Heart left ventricle (tissue), 16 donors: ENCODE results near the gene TGFB2. TPM values are rescaled to one million over a fixed set of nuclear protein-coding genes. Genes with fewer than 3 reads are reported as not detected.
A peak's percentile ranks its signal among the peaks of the same experiment; 100 is the strongest.

Source experiments
- ATAC-seq, 4 donors: fragments of 200-7000 bp; cut with Tn5 transposase; one replicate each; pipeline ENCODE4 v1.9.1; 2020 to 2022; ENCODE audit warnings: moderate library complexity in 4 of 4, mild to moderate bottlenecking in 3 of 4, moderate number of reproducible peaks in 1 of 4
- DNase-seq, 5 donors: peaks; one replicate each; pipeline ENCODE4 v3.0.0-alpha.2; 2020
- H3K27ac ChIP-seq, 12 donors: fragments of 200-600 bp; sonication (generic) in 4 of 12; one replicate each; pipeline versions ENCODE4 v1.5.0 to v1.8.0; 2016 to 2022; ENCODE audit warnings: mild to moderate bottlenecking in 2 of 12
- H3K27me3 ChIP-seq, 9 donors: fragments of 200-600 bp; sonication (generic) in 2 of 9; one replicate each; pipeline versions ENCODE4 v1.5.1 to v1.8.0; 2016 to 2022; ENCODE audit warnings: mild to moderate bottlenecking in 3 of 9
- H3K36me3 ChIP-seq, 9 donors: fragments of 200-600 bp; sonication (generic) in 2 of 9; one replicate each; pipeline versions ENCODE4 v1.5.0 to v1.8.0; 2018 to 2022; ENCODE audit warnings: mild to moderate bottlenecking in 2 of 9
- H3K4me1 ChIP-seq, 12 donors: fragments of 200-600 bp; sonication (generic) in 4 of 12; one replicate each; pipeline versions ENCODE4 v1.5.0 to v1.8.0; 2016 to 2022; ENCODE audit warnings: mild to moderate bottlenecking in 3 of 12
- H3K4me3 ChIP-seq, 12 donors: fragments of 200-600 bp; sonication (generic) in 4 of 12; one replicate each; pipeline versions ENCODE4 v1.5.0 to v1.8.0; 2017 to 2022; ENCODE audit warnings: mild to moderate bottlenecking in 9 of 12, moderate library complexity in 4 of 12
- H3K9me3 ChIP-seq, 12 donors: fragments of 200-600 bp; sonication (generic) in 4 of 12; one replicate each; pipeline versions ENCODE4 v1.5.0 to v1.8.0; 2016 to 2022; ENCODE audit warnings: mild to moderate bottlenecking in 1 of 12
- CTCF ChIP-seq, 12 donors: fragments of 200-600 bp; sonication (generic) in 4 of 12; IDR thresholded peaks; one replicate each; pipeline versions ENCODE4 v1.5.0 to v1.8.0; 2018 to 2022; ENCODE audit warnings: antibody characterized with exemption in 12 of 12, mild to moderate bottlenecking in 5 of 12
- POLR2A ChIP-seq, 2 donors: fragments of 450-650 bp; IDR thresholded peaks; one replicate each; pipeline ENCODE4 v1.6.1; 2017; ENCODE audit warnings: antibody characterized with exemption in 2 of 2, mild to moderate bottlenecking in 2 of 2, moderate library complexity in 2 of 2
- WGBS, 4 donors: extraction: QIAGEN DNeasy Blood & Tissue Kit in 2 of 4; methylation state at CpG; one replicate each; pipeline versions ENCODE4 v1.1.5 to v1.1.7; 2013 to 2018; 5-methylcytosine and 5-hydroxymethylcytosine counted together
- intact Hi-C, 10 donors: fragments of 100-400 bp; cut with DNase I; formaldehyde crosslinking; loops; one replicate each; pipeline versions ENCODE4 v1.11.1 to v1.14.2; 2022
- polyA plus RNA-seq, 2 donors: library from polyadenylated mRNA; stranded (reverse); fragments of 200-250 nt; gene quantifications; one replicate each; pipeline ENCODE4 v1.2.3, GENCODE V29; 2013
- total RNA-seq, 9 donors: library from RNA; depleted of rRNA in 2 of 9; stranded (reverse); fragments of >200 nt in 2 of 9; fragmentation: NEBNext Ultra II Directional in 3 of 9; extraction: Animal tissue kit (Norgen Biotek cat#: 25700) in 3 of 9; gene quantifications; one replicate each; pipeline versions ENCODE4 v1.1.0 to v1.2.4, GENCODE V29; 2016 to 2023
- donor health status: ischemic (EF 13 %, LVEDD 7.1; RV severe dilation, severe dysfunction).
- donor health status: healthy with polysubstance abuse.
- donor health status: DM: no; HTN: yes; CAD: no.
- donor health status: DM: no; HTN: no; CAD: no.
- donor health status: ischemic (EF 25% LVEDD 6.9; RV normal size, moderate dysfunction).
- donor health status: ischemic (EF 25% LVEDD 5.7; RV mildly dilated, moderate dysfunction).
- donor health status: healthy.
- donor health status: DM: yes; HTN: yes; CAD: no.
- donor health status: ischemic (EF 35%, LVEDD 5.7; RV mildly dilated, moderate dysfunction).
- donor health status: nonischemic (EF 11% LVEDD 7.7; RV severe dilation, severe dysfunction).
- donor health status: DM: yes; HTN: yes; CAD: no.
- donor health status: PGD.
- donor health status: ischemic (EF 29% LVEDD 5.4; RV normal size, mild dysfunction).
- donor health status: nonischemic (EF 23%, LVEDD 6.1; RV moderate dilation, normal function).

The TGFB2 gene
- total and polyA plus RNA-seq, 11 donors, result 0.76 to 23.6 (median 5.5) TPM

- 90 to 94% (median 93%) methylated on average over 1 of the region's 1 CpG for WGBS, 4 donors
These were observed 85.2 kb downstream of the TGFB2 start for GRCh38 chr1:218430346-218430745.

GRCh38 chr1:218430822-218431221 lies 85.7 kb downstream of the TGFB2 start:
- H3K27ac ChIP-seq, result peak overlapping the region in 5 of 12 donors; percentile 16 to 36 (median 32)
- H3K27me3 ChIP-seq, result no peaks in the 10 kb centered on the region
- ATAC-seq, result peak in 3 of 4 donors; percentile 65 to 74 (median 66)
- TF ChIP-seq CTCF (IDR thresholded peaks at IDR 0.05), result no peak
- no peak for TF ChIP-seq POLR2A (IDR thresholded peaks at IDR 0.05)
- H3K4me3 ChIP-seq, result no peak overlapping the region
- intact Hi-C loops, result no loop called here
- H3K36me3 ChIP-seq, result peaks cover 0 to 20% (median 3%) of the 10 kb centered on the region in 9 donors
- peaks cover 0 to 31% (median 8%) of the 10 kb centered on the region in 12 donors for H3K4me1 ChIP-seq
- no peak for DNase-seq
- 56 to 74% (median 59%) methylated on average over 2 of the region's 2 CpGs for WGBS, 4 donors
- no peaks in the 10 kb centered on the region for H3K9me3 ChIP-seq

More at GRCh38 chr1:218430346-218430745, 85.2 kb downstream of the TGFB2 start:
- H3K36me3 ChIP-seq, result peaks cover 0 to 15% (median 2%) of the 10 kb centered on the region in 9 donors
- H3K4me3 ChIP-seq, result no peak overlapping the region
- peak overlapping the region in 5 of 12 donors; percentile 16 to 36 (median 32) for H3K27ac ChIP-seq
- intact Hi-C loops, result no loop called here
- ATAC-seq (no peak), DNase-seq (no peak)
- no peaks in the 10 kb centered on the region for H3K9me3 ChIP-seq
- H3K27me3 ChIP-seq, result no peaks in the 10 kb centered on the region
- no peak for TF ChIP-seq POLR2A (IDR thresholded peaks at IDR 0.05)
- no peak for TF ChIP-seq CTCF (IDR thresholded peaks at IDR 0.05)
- H3K4me1 ChIP-seq, result peaks cover 0 to 31% (median 6%) of the 10 kb centered on the region in 12 donors

- no peaks in the 10 kb centered on the region for H3K9me3 ChIP-seq
- DNase-seq, result no peak
- TF ChIP-seq CTCF (IDR thresholded peaks at IDR 0.05), result no peak
- TF ChIP-seq POLR2A (IDR thresholded peaks at IDR 0.05), result no peak
- no peak overlapping the region for H3K4me3 ChIP-seq
- peaks cover 0 to 27% (median 3%) of the 10 kb centered on the region in 9 donors for H3K36me3 ChIP-seq
- no peaks in the 10 kb centered on the region for H3K27me3 ChIP-seq
- peak overlapping the region in 6 of 12 donors; percentile 0 to 35 (median 24) for H3K27ac ChIP-seq
- intact Hi-C loops, result no loop called here
- H3K4me1 ChIP-seq, result peaks cover 0 to 30% (median 8%) of the 10 kb centered on the region in 12 donors
- no peak for ATAC-seq
- WGBS, 4 donors, result 53 to 82% (median 77%) methylated on average over 1 of the region's 1 CpG
These were observed 86.3 kb downstream of the TGFB2 start for GRCh38 chr1:218431476-218431875.

GRCh38 chr1:218433744-218434143 lies 88.6 kb downstream of the TGFB2 start:
- Histone ChIP-seq H3K9me3 (no peaks in the 10 kb centered on the region), H3K27me3 (no peaks in the 10 kb centered on the region), H3K27ac (peak overlapping the region in 5 of 12 donors; percentile 5 to 47 (median 27)), H3K36me3 (peaks cover 0 to 43% (median 3%) of the 10 kb centered on the region in 9 donors), H3K4me3 (no peak overlapping the region), H3K4me1 (peaks cover 0 to 30% (median 8%) of the 10 kb centered on the region in 12 donors)
- ATAC-seq (peak in 2 of 4 donors; percentile 34 to 39), DNase-seq (no peak)
- intact Hi-C loops, result no loop called here
- 76 to 89% (median 80%) methylated on average over 2 of the region's 2 CpGs for WGBS, 4 donors
- TF ChIP-seq CTCF (IDR thresholded peaks at IDR 0.05) (no peak), POLR2A (IDR thresholded peaks at IDR 0.05) (no peak)
